Subcutaneous adipose tissue (tissue), 4 donors: ENCODE measurements around the gene KIAA1217. TPM values are rescaled to one million over a fixed set of nuclear protein-coding genes. Genes with fewer than 3 reads are reported as not detected.

Experiments used
- total RNA-seq, 4 donors: library from RNA; depleted of rRNA; stranded (reverse); fragments of >200 nt; gene quantifications; one replicate each; pipeline ENCODE4 v1.1.0, GENCODE V29; 2016
- TF ChIP-seq, protein P1 (sequence below): fragments of 450-650 bp; IDR thresholded peaks from one replicate; pipeline ENCODE4 v1.5.1; 2016; ENCODE audit warnings: low read depth, mild to moderate bottlenecking, control low read depth, antibody characterized with exemption, moderate library complexity

The KIAA1217 gene
- total RNA-seq, 4 donors from 2014 or later = 10.7 to 91.6 (median 27.5) TPM

DNA sequence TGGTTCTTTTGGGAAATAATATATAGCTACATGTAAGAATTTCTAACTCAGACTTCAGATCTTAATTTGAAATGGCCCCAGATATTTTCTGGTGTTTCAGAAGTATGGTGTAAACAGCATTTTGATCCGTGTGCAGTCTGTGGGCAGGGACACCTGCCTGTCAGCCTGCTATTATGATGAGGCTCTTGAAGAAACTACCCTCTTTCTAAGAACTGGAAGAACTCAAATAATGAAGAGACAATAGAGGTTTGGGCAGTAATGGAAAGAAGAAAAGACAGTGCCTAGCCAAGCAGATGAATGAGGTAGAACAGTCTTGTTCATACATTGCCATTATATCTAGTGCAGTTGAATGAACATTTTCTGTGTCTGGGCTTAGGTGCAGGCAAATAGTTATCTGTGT is 258.2 kb downstream of the KIAA1217 start:
- TF ChIP-seq, protein P1, sequence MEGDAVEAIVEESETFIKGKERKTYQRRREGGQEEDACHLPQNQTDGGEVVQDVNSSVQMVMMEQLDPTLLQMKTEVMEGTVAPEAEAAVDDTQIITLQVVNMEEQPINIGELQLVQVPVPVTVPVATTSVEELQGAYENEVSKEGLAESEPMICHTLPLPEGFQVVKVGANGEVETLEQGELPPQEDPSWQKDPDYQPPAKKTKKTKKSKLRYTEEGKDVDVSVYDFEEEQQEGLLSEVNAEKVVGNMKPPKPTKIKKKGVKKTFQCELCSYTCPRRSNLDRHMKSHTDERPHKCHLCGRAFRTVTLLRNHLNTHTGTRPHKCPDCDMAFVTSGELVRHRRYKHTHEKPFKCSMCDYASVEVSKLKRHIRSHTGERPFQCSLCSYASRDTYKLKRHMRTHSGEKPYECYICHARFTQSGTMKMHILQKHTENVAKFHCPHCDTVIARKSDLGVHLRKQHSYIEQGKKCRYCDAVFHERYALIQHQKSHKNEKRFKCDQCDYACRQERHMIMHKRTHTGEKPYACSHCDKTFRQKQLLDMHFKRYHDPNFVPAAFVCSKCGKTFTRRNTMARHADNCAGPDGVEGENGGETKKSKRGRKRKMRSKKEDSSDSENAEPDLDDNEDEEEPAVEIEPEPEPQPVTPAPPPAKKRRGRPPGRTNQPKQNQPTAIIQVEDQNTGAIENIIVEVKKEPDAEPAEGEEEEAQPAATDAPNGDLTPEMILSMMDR = no peak

DNA sequence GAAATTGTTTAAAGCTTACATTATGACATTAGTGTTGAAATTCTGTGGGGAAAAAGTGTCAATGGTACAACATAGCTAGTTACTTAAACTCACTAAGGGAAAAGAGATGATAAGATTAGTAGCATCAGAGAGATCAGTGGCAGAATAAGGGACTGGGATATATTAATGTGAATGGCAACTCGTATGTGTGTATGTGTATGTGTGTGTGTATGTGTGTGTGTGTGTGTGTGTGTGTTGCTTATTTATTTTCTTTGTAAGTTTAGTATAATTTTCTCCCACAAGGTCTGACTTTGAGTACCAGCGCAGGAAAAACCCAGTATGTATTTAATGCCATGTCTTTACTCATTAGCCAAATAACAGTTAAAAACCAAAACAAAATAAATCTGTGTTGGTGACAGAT is 258.7 kb downstream of the KIAA1217 start:
- TF ChIP-seq, protein P1 = no peak

DNA sequence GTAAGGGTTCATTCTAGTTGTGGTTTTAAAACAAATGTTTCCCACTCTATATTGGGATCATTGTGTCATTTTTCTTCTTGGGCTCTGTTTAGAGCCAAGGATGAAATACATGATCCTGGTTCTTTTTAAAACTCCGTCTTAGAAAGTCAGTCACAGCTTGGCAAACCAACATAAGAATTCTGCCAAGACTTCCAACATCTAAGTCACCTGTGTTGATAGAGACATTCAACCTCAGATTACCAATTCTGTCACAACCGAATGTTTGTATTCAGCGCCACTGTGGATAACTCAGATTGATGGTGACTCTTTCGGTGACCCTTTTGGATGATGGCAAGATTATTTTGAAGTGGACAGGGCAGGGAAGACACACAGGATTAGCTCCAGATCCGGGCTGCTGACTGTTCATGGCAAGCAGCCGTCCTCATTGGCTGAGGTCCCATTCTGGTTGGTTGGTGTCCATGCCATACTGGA is 259.4 kb downstream of the KIAA1217 start:
- TF ChIP-seq, protein P1 = no peak

DNA sequence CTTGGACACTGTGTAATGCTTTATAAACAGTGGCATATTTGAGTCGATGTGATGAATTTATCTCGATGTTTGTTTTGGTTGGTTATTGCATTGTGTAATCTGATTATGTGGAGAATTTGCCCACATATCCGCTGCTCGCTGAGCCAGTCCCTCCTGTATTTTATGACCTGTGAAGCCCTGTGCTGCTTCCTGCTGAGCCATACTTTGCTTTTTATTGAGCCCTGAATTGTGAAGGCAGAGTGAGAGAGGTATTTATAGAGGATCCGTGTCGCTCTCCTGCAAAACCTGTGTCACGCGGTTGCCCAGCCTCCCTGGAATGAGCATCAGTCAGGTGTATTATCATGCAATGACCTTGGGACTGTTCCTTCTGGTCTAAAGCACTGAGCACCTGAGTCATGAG is 261.1 kb downstream of the KIAA1217 start:
- TF ChIP-seq, protein P1 = no peak

DNA sequence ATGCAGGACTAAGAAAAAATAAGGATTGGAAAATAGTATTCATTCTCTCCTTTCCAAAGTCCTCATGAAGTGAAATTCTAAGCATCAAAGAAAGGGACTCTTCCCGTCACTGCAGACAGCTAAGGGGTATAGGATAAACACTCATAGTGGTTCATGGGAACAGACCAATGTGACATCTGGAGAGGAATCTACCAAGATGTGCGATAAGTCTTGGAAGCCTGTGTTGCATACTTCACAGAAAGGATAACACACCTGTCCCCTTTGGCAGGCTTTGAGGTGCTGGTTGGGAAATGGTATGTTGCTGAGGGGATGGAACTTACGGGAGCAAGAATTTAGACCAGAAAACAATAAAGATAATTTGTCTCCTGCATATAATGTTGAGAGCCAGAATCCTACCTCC is 266.7 kb downstream of the KIAA1217 start:
- TF ChIP-seq, protein P1 = no peak

DNA sequence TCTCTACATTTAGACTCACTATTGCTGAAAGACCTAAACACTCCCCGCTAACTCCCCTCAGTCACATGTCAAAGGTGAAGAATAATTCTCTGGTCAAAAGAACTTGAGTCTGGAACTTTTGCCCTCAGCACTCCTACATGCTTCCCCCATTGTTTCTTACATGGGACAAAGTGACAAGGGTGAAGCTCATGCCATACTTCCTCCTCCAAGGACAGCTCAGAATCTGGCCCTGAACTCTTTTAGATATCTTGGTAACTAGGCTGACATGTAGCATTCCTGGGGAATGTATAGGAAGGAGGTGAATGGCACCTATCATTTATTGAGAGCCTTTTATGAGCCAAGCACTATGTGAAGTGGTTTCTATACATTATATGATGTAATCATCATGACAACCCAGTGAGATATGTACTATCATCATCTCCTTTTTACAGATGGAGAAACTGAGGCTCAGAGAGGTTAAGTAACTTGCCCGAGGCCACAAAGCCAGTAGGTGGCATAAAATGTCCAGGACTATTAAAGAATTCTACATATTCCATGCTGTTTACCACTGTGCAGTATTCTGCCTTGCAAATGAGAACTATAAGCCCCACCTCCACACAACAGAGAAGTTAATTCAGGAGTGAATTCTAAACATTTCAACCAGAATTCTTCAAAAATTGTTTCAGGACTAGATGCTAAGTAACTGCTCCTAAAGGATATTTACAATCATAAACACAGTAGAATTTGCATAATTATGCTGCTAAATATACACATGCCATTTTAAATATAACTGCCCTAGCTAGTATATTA is 268.2 kb downstream of the KIAA1217 start:
- TF ChIP-seq, protein P1 = no peak

DNA sequence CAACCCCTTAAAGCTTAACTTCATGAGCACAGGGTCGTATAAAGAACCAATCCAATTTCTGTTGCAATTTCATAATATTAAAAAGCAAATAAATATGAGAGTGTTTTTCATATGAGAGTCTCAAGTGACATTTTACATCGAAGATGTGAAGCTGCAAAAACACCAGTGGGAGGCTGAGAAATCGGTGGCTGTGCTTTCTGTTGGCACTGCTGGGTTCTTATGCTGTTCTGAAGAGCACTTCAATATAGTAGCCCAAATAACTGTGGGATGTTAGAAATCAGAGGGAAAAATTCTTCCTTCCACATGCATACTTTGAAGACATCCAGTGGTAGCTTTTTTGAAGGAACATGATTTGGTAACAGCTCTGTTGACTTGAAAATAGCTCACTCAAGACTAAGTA is 269.0 kb downstream of the KIAA1217 start:
- TF ChIP-seq, protein P1 = no peak
